GM18868 (cell line): ENCODE data around the gene NCF2.
A peak's percentile ranks its signal among the peaks of the same experiment; 100 is the strongest.

Experiments
- ATAC-seq: cut with Tn5 transposase; IDR thresholded peaks from one replicate; pipeline ENCODE4 v1.9.1; 2021; ENCODE audit warnings: mild to moderate bottlenecking, moderate library complexity; ENCODE audit not compliant: unreplicated experiment

The NCF2 gene

DNA sequence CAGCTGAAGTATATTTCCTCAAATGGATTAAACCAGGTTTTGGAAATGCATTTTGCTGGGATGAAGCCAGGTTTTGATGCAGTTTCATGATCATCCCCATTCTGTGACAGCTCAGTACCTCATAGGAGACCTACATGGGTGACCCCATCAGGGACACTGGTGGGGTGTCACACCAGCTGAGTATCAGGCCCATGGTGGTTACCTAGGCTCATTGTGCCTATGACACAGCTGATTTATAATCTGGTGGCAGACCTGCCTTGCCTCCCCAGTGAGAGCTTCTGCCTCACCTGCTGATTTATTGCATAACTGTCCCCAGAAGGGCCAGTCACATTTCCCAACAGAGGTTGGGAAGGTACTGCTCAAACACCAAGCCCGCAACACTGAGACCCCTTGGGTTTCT, 3.8 kb downstream of the NCF2 start:
- no peak for ATAC-seq

DNA sequence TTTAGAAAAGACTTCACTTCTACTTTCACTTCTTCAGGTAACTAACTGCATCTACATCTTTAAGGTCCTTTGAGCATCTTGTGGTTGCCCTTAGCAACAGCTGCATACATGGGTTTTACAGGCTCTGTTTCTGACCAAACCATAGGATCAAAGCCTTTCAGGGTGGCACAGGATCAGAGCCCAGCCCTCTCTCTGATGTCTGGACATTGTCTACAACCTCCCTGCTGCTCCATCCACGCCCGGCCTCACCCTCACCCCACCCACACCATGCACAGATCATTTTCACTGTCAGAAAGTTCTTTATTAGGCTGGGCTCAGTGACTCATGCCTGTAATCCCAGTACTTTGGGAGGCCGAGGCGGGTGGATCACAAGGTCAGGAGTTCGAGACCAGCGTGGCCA, 5.2 kb downstream of the NCF2 start:
- ATAC-seq = peak; percentile 49

DNA sequence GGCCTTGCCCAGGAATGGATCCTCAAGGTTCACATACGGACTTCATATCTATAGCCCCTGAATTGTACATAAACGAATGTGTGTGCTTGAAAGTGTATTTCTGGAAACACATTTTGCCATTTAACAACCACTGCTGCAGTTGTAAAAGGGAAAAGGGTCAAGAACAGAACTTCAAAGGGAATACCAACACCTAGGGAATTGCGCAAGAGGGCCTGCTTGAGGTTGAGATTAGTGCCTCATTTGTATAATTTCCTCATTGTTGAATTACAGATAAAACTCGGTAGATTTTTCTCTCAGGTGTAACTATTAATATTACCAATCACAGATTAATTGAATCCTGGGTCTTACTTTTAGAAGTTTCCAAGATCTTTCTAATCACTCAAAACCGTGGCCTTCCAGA, 6.1 kb downstream of the NCF2 start:
- no peak for ATAC-seq

DNA sequence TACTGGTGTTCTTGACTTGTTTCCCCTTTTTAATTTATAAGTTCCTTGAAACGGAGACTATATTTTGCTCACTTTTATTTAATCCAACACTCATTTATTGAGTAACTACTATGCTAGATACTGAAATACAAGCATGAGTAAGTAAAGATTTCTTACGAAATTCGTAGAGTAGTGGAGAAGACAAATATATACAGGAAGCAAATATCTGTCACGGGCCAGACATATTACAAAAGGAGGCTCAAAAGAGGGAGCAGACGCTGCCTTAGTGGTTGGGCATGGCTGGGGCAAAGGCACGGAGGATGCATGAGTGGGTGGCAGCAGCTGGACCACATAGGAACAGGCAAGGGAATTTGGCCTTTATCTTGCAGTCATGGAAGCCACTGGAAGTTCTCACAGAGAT, 6.8 kb downstream of the NCF2 start:
- no peak for ATAC-seq

DNA sequence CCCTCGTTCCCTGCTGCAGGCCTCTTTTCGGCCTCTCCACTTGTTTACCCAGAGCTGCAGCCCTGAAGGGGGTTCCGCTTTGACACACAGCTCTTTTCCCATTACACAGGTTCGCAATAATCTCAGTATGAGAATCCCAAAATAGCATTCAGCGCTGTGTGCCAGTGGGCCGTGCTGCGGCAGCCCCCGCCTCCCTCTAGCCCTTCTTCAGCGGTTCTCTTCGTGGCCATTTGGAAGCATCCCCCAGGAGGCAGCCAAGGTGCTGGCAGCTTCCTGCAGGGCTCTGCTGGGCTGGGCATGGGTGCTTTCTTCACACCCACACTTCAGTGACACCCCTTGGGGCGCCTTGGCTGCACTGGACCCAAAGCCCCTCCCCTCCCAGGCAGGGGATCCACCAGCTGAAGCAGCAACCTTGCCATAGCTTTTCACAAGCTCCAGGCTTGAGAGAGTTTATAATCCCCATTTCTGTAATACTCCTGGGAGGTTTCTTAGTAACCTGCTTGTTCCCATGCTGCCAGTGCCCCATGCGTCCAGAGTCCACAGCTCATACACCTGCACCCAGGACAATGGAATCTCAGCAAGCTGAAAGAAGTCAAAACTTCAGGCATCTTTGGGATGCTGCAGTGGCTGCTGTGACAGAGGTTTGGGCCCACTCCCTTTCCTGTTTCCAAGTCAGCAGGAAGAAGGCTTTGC, 8.1 kb downstream of the NCF2 start:
- ATAC-seq = no peak

- peak; percentile 63 for ATAC-seq
Observed at GRCh38 chr1:183580281-183580682, 10.0 kb downstream of the NCF2 start.

DNA sequence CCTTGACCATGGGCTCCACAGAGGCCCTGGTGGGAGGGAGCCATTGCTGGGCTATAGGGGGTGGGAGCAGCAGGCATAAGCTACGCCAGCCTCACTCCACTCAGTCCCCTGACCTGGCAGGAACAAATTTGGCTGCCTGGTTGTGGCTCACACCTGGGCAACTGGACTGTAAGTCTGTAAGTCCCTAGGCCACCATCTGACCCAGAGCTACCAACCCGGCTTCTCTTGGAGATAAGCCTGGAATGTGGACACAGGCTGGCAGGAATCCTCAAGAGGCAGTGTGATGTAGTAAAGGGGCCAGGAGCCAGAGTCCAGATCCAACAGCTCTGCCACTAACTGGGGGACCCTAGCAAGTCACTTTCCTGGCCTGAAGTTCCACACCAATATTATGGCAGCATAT, 11.4 kb downstream of the NCF2 start:
- no peak for ATAC-seq

DNA sequence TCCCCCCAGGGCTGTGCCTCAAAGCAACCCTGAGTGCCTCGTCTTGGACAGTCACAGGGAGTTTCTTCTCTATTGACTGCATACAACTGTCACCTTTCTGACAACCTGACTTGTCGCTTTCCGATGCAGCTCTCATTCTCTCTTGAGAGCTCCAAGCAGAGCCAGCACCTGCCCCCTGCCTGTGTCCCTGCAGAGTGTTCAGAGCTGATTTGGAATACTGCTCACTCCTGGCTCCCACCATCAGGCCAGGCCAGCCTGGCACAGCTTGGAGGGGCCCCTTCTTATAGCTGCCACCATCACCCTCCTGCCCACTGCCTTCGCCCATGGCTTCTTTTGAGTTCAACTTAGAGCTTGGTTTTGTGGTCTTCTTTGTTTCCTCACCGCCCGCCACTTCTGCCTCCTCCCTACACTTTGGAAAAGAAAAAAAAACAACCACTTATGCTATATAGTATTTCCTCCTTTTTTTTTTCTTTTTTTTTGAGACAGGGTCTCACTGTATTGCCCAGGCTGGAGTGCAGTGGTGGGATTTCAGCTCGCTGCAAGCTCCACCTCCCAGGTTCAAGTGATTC, 12.3 kb downstream of the NCF2 start:
- ATAC-seq = no peak

DNA sequence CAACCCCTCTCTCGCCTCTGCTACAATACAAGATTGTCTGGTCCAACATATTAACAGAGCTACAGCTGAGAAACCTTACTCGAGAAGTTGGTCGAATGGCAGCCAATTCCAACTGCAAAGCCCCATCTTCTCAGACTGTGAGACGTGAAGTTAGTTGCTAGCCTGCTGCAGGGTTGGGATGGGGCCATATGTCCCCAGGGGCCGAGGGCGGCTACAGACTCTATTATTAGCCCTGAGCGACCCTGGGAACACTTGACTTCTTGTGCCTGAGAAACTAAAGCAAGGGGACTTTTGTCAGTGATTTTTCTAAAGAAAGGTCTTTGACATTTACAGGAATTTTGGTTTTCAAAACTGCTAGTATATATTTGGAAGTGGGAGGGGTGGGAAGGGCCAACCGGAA, 13.7 kb downstream of the NCF2 start:
- ATAC-seq = no peak

DNA sequence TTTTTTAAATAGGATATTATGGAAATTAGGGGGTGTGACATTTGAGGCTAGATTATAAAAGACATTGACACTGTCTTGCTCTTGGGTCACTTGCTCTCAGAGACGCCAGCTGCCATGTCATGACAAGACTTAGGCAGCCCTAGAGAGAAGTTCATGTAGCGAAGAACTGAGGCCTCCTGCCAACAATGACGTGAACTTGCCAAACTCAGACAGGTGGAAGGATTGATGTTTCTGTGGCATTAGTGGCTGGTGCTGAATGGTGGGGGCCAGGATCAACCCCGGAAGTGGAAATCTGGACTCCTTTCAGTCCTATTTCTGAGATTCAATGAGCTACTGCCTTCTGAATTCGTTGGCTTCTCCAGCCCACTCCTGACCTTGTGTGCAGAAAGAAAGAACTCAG, 14.7 kb downstream of the NCF2 start:
- no peak for ATAC-seq

GRCh38 chr1:183572721-183573120, 17.5 kb downstream of the NCF2 start:
- ATAC-seq = no peak

GRCh38 chr1:183571678-183572268, 18.5 kb downstream of the NCF2 start:
- no peak for ATAC-seq

GRCh38 chr1:183570451-183570850, 19.8 kb downstream of the NCF2 start:
- ATAC-seq = no peak

DNA sequence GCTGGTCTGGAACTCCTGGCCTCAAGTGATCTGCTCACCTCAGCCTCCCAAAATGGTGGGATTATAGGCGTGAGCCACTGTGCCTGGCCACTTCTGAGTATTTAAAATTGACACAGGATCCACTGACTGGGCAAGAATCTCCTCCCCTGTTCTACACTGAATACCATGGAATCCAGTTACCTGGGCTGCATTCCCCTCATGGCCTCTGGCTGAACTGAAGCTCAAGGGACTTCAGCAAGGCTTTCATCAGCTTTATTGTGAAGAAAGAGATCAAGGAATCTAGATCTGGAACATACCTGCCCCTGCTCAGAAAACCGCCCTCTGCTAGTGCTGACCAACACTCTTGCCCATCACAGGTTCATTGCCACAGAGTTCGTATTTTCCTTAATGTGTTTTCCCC, 20.5 kb downstream of the NCF2 start:
- ATAC-seq = no peak

DNA sequence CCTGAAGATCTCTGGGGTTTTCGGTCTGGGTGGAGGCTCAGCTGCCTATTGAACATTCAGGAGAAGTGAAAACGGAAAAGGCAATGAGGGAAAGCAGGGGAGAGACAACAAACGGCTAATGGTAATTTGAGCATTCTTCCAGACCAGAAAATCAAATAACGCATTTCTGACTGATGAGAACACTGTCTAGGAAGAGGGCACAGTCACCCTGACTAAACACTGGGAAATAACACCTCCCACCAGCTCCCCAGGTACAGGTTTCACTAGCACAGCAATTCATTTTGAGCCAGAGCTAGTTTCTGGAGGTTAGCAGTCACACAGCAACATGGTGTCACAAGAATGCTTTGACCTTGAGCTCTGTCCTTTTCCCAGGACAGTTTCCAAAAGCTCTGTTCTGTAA, 21.1 kb downstream of the NCF2 start:
- ATAC-seq = no peak

- ATAC-seq = no peak
Observed at GRCh38 chr1:183568176-183569021, 21.9 kb downstream of the NCF2 start.

DNA sequence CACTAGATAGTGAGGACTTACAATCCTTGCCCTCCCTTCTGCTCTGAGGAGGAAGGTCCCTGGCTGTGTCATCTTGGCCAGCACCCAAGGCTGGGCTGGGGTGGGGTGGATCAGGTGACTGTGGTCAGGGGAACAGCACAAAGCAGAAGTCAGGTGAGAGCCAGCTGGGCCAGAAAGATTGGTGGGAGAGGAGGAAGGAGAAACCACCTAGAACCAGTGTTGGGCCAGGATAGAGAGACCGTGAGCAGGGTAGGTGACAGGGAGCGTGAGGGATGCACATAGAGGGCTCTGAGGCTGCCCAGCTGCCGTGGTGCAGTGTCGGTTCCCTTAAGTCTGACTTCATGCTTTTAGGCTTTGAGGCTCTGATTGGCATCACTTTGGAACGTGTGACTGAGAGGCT, 22.7 kb downstream of the NCF2 start:
- peak; percentile 86 for ATAC-seq

GRCh38 chr1:183566026-183566425, 24.2 kb downstream of the NCF2 start:
- ATAC-seq = no peak

- no peak for ATAC-seq
Observed at GRCh38 chr1:183565261-183565660, 25.0 kb downstream of the NCF2 start.

DNA sequence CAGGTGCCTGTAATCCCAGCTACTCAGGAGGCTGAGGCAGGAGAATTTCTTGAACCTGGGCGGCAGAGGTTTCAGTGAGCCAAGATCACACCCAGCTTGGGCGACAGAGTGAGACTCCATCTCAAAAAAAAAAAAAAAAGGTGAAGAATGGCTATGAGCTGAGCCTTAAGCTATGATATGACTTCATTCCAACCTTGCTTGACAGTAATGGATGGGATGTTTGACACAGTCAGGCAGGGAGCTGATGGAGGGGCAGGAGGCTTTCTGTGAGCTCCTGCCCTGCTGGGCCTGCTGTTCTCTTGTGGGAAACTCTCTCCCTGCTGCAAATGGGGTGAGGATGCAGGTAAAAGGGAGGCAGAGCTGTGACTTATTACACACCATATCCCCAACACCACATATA, 27.6 kb downstream of the NCF2 start:
- no peak for ATAC-seq

- no peak for ATAC-seq
Observed at GRCh38 chr1:183559061-183559460, 31.2 kb downstream of the NCF2 start.

GRCh38 chr1:183554577-183554976, 35.7 kb downstream of the NCF2 start:
- no peak for ATAC-seq
